Gastroesophageal sphincter (tissue), 2 donors: ENCODE measurements around the gene SMCO2.

Experiments used
- POLR2A ChIP-seq, 2 donors: fragments of 450-650 bp; IDR thresholded peaks; one replicate each; pipeline ENCODE4 v1.6.1; 2017; ENCODE audit warnings: antibody characterized with exemption in 2 of 2, mild to moderate bottlenecking in 2 of 2, moderate library complexity in 1 of 2
- POLR2AphosphoS5 ChIP-seq: sonication (generic); formaldehyde crosslinking; IDR thresholded peaks from one replicate; pipeline ENCODE4 v1.6.1; 2017; ENCODE audit warnings: antibody characterized with exemption

- TF ChIP-seq POLR2A (IDR thresholded peaks at IDR 0.05) (no peak), POLR2AphosphoS5 (no peak)
These were observed 52.8 kb downstream of the SMCO2 start for GRCh38 chr12:27499377-27499776.
